Endodermal cell (in vitro differentiated cells): ENCODE data around the gene ATN1. TPM values are rescaled to one million over a fixed set of nuclear protein-coding genes. Genes with fewer than 3 reads are reported as not detected.

Experiments
- DNase-seq: peaks from one replicate; pipeline ENCODE4 v3.0.0-alpha.2; 2017
- H3K27ac ChIP-seq: 2 replicates; pipeline ENCODE4 v1.5.1; 2013; ENCODE audit warnings: mild to moderate bottlenecking, low read depth, low read length, moderate library complexity
- H3K27me3 ChIP-seq: 2 replicates; pipeline ENCODE4 v1.6.1; 2013; ENCODE audit warnings: mild to moderate bottlenecking, low read length, moderate library complexity; ENCODE audit not compliant: insufficient read depth, control insufficient read depth, poor library complexity, severe bottlenecking
- H3K36me3 ChIP-seq: 2 replicates; pipeline ENCODE4 v1.7.0; 2013; ENCODE audit warnings: mild to moderate bottlenecking, low read length, moderate library complexity; ENCODE audit not compliant: control insufficient read depth, insufficient read depth
- H3K4me1 ChIP-seq: one replicate; pipeline ENCODE4 v1.7.0; 2013; ENCODE audit warnings: low read length; ENCODE audit not compliant: control insufficient read depth, insufficient read depth
- H3K4me3 ChIP-seq: 2 replicates; pipeline ENCODE4 v1.5.1; 2013; ENCODE audit warnings: mild to moderate bottlenecking, low read length, moderate library complexity
- H3K9ac ChIP-seq: 2 replicates; pipeline ENCODE4 v1.6.1; 2013; ENCODE audit warnings: mild to moderate bottlenecking, low read length, moderate library complexity; ENCODE audit not compliant: poor library complexity, severe bottlenecking; ENCODE audit errors: extremely low read depth
- H3K9me3 ChIP-seq: 2 replicates; pipeline ENCODE4 v1.6.1; 2013; ENCODE audit warnings: mild to moderate bottlenecking, low read length, moderate library complexity; ENCODE audit not compliant: control insufficient read depth
- H3K27ac Mint-ChIP-seq: 2 replicates; pipeline ENCODE4 v1.8.0; 2020; ENCODE audit warnings: mixed read lengths
- H3K27me3 Mint-ChIP-seq: 2 replicates; pipeline ENCODE4 v1.8.0; 2021; ENCODE audit warnings: mild to moderate bottlenecking, mixed read lengths; ENCODE audit not compliant: insufficient read depth
- H3K36me3 Mint-ChIP-seq: 2 replicates; pipeline ENCODE4 v1.8.0; 2020; ENCODE audit warnings: low read depth, mixed read lengths
- H3K4me1 Mint-ChIP-seq: 2 replicates; pipeline ENCODE4 v1.8.0; 2020; ENCODE audit warnings: mixed read lengths
- H3K4me3 Mint-ChIP-seq: 2 replicates; pipeline ENCODE4 v1.8.0; 2020; ENCODE audit warnings: mild to moderate bottlenecking, moderate library complexity, mixed read lengths
- H3K9me3 Mint-ChIP-seq: 2 replicates; pipeline ENCODE4 v1.8.0; 2020; ENCODE audit warnings: mild to moderate bottlenecking, mixed read lengths
- CTCF ChIP-seq: fragments of 200-600 bp; sonication (generic); conservative IDR thresholded peaks from 2 replicates; pipeline ENCODE4 v1.5.0; 2021; ENCODE audit warnings: antibody characterized with exemption, mild to moderate bottlenecking
- WGBS, 2 experiments: methylation state at CpG; one replicate each; pipeline versions ENCODE4 v1.1.5 to v1.1.7; 2013; ENCODE audit warnings: missing lambda C conversion rate in 2 of 2, mixed read lengths in 1 of 2; ENCODE audit not compliant: insufficient coverage in 1 of 2, insufficient read length in 1 of 2; 5-methylcytosine and 5-hydroxymethylcytosine counted together
- total RNA-seq, 2 donors: library from RNA; stranded (reverse); fragmentation: NEBNext Ultra II Directional in 1 of 2; extraction: Animal tissue kit (Norgen Biotek cat#: 25700) in 1 of 2; gene quantifications; 2 replicates in 1 of 2; 3 replicates in 1 of 2; pipeline ENCODE4 v1.2.1, GENCODE V29; 2021

Gene ATN1
- total RNA-seq, 2 donors from 2014 or later = 111 to 244 TPM

- peak overlapping the region; percentile 5 for H3K27ac Mint-ChIP-seq
- H3K4me1 Mint-ChIP-seq = peaks cover 18% of the 10 kb centered on the region
- no peak for TF ChIP-seq CTCF
- DNase-seq = no peak
- peaks cover 26% of the 10 kb centered on the region for H3K36me3 Mint-ChIP-seq
- no peaks in the 10 kb centered on the region for H3K9me3 Mint-ChIP-seq
- H3K9me3 ChIP-seq = no peaks in the 10 kb centered on the region
- WGBS, 2 experiments = 93% methylated on average over 9 to 20 of the region's 20 CpGs
- no peak overlapping the region for H3K4me3 Mint-ChIP-seq
- no peak overlapping the region for H3K9ac ChIP-seq
- H3K27me3 Mint-ChIP-seq = no peaks in the 10 kb centered on the region
- no peaks in the 10 kb centered on the region for H3K36me3 ChIP-seq
- no peak overlapping the region for H3K4me3 ChIP-seq
- H3K27ac ChIP-seq = no peak overlapping the region
- H3K4me1 ChIP-seq = peaks cover under 1% of the 10 kb centered on the region
- no peaks in the 10 kb centered on the region for H3K27me3 ChIP-seq
Measured at GRCh38 chr12:6957151-6957701, 29.5 kb downstream of the ATN1 start.

GRCh38 chr12:6957741-6958608 is 30.2 kb downstream of the ATN1 start:
- WGBS, 2 experiments = 88 to 90% methylated on average over 18 to 28 of the region's 28 CpGs
- Mint-ChIP-seq H3K9me3 (no peaks in the 10 kb centered on the region), H3K4me3 (no peak overlapping the region)

GRCh38 chr12:6958609-6959057 is 30.9 kb downstream of the ATN1 start:
- peaks cover 4% of the 10 kb centered on the region for H3K4me1 ChIP-seq
- no peaks in the 10 kb centered on the region for H3K9me3 Mint-ChIP-seq
- H3K27me3 ChIP-seq = no peaks in the 10 kb centered on the region
- H3K4me3 Mint-ChIP-seq = no peak overlapping the region
- H3K9ac ChIP-seq = no peak overlapping the region
- no peaks in the 10 kb centered on the region for H3K9me3 ChIP-seq
- H3K36me3 ChIP-seq = no peaks in the 10 kb centered on the region
- 91 to 96% methylated on average over 5 to 10 of the region's 10 CpGs for WGBS, 2 experiments
- no peak overlapping the region for H3K4me3 ChIP-seq
- H3K27ac ChIP-seq = no peak overlapping the region
- H3K36me3 Mint-ChIP-seq = peaks cover 20% of the 10 kb centered on the region
- no peak for TF ChIP-seq CTCF
- no peak overlapping the region for H3K27ac Mint-ChIP-seq
- DNase-seq = no peak
- peaks cover 22% of the 10 kb centered on the region for H3K4me1 Mint-ChIP-seq
- no peaks in the 10 kb centered on the region for H3K27me3 Mint-ChIP-seq

More at GRCh38 chr12:6957741-6958608, 30.2 kb downstream of the ATN1 start:
- no peak overlapping the region for H3K4me3 ChIP-seq
- Mint-ChIP-seq H3K36me3 (peaks cover 20% of the 10 kb centered on the region), H3K27ac (no peak overlapping the region), H3K4me1 (peaks cover 22% of the 10 kb centered on the region), H3K27me3 (no peaks in the 10 kb centered on the region)
- no peak overlapping the region for H3K9ac ChIP-seq
- TF ChIP-seq CTCF = no peak
- no peaks in the 10 kb centered on the region for H3K36me3 ChIP-seq
- H3K4me1 ChIP-seq = peaks cover 4% of the 10 kb centered on the region
- no peak overlapping the region for H3K27ac ChIP-seq
- no peaks in the 10 kb centered on the region for H3K9me3 ChIP-seq
- DNase-seq = no peak
- no peaks in the 10 kb centered on the region for H3K27me3 ChIP-seq
